H1 (cell line): ENCODE measurements around the gene RABL6. TPM values are rescaled to one million over a fixed set of nuclear protein-coding genes. Genes with fewer than 3 reads are reported as not detected.

Source experiments
- CTCF ChIA-PET: fragments of 300-600 bp; sonication (Branson Sonifier 250); formaldehyde crosslinking; loops from one replicate; lab custom pipeline; 2021; ENCODE audit not compliant: partially characterized antibody; lab: Charles Lee
- POLR2A ChIA-PET: fragments of 300-600 bp; sonication (Branson Sonifier 250); formaldehyde crosslinking; loops from one replicate; lab custom pipeline; 2021; ENCODE audit warnings: inconsistent platforms; ENCODE audit not compliant: partially characterized antibody; lab: Charles Lee
- DNase-seq, 2 experiments: peaks; one replicate each; pipeline versions ENCODE4 v3.0.0 to v3.0.0-alpha.2; 2010 to 2022; ENCODE audit warnings: low spot score in 2 of 2, low read depth in 1 of 2, mixed read lengths in 1 of 2
- FAIRE-seq: peaks from 2 replicates; lab custom pipeline; 2011; peaks lifted over from hg19 to GRCh38; lab: Jason Lieb, UNC
- H2AFZ ChIP-seq: 2 replicates; pipeline ENCODE4 v1.8.1; 2012; ENCODE audit warnings: low read length, inconsistent platforms
- H2AK5ac ChIP-seq: 2 replicates; pipeline ENCODE4 v1.6.1; 2013; ENCODE audit warnings: low read depth, low read length
- H2BK120ac ChIP-seq: replicated peaks from 2 replicates; pipeline ENCODE3; 2013; ENCODE audit warnings: low read depth, low read length, inconsistent platforms
- H2BK12ac ChIP-seq: 2 replicates; pipeline ENCODE4 v1.6.1; 2013; ENCODE audit warnings: low read depth, low read length
- H2BK15ac ChIP-seq: 2 replicates; pipeline ENCODE4 v1.6.1; 2013; ENCODE audit warnings: low read length
- H2BK20ac ChIP-seq: 2 replicates; pipeline ENCODE4 v1.6.1; 2013; ENCODE audit warnings: low read length
- H2BK5ac ChIP-seq: 2 replicates; pipeline ENCODE4 v1.6.1; 2013; ENCODE audit warnings: low read depth, low read length
- H3K14ac ChIP-seq: 2 replicates; pipeline ENCODE4 v1.6.1; 2013; ENCODE audit warnings: inconsistent platforms; ENCODE audit not compliant: insufficient read length
- H3K18ac ChIP-seq: 2 replicates; pipeline ENCODE4 v1.6.1; 2013; ENCODE audit warnings: low read length; ENCODE audit errors: extremely low read depth
- H3K23ac ChIP-seq: 2 replicates; pipeline ENCODE4 v1.6.1; 2013; ENCODE audit warnings: inconsistent platforms; ENCODE audit not compliant: insufficient read length
- H3K23me2 ChIP-seq: 2 replicates; pipeline ENCODE4 v1.6.1; 2013; ENCODE audit warnings: low read depth, low read length
- H3K27ac ChIP-seq: 2 replicates; pipeline ENCODE4 v1.6.1; 2011; ENCODE audit warnings: low read depth, low read length, inconsistent platforms
- H3K27me3 ChIP-seq, 4 experiments: replicated peaks in 1 of 4; 1 replicate in 1 of 4; 2 replicates in 3 of 4; pipeline versions ENCODE4 v1.6.1 to v1.8.1; 2011 to 2013; ENCODE audit warnings: low read length in 3 of 4, mild to moderate bottlenecking in 3 of 4, inconsistent platforms in 2 of 4, mixed read lengths in 2 of 4, moderate library complexity in 1 of 4; ENCODE audit not compliant: control insufficient read depth in 3 of 4, insufficient read depth in 3 of 4; ENCODE audit errors: extremely low read depth in 1 of 4
- H3K36me3 ChIP-seq, 4 experiments: 2 replicates each; pipeline versions ENCODE4 v1.6.1 to v1.8.1; 2011 to 2013; ENCODE audit warnings: mild to moderate bottlenecking in 4 of 4, low read length in 3 of 4, moderate library complexity in 2 of 4, control low read depth in 1 of 4, inconsistent platforms in 1 of 4; ENCODE audit not compliant: insufficient read depth in 4 of 4, control insufficient read depth in 2 of 4
- H3K4ac ChIP-seq: replicated peaks from 2 replicates; pipeline ENCODE3; 2013; ENCODE audit warnings: low read length, low read depth, mixed read lengths, inconsistent platforms; ENCODE audit not compliant: insufficient read length
- H3K4me1 ChIP-seq, 4 experiments: replicated peaks in 1 of 4; 1 replicate in 1 of 4; 2 replicates in 3 of 4; pipeline versions ENCODE4 v1.6.1 to v1.8.1; 2011 to 2013; ENCODE audit warnings: low read length in 3 of 4, inconsistent platforms in 2 of 4, mixed read lengths in 1 of 4; ENCODE audit not compliant: insufficient read depth in 4 of 4, control insufficient read depth in 3 of 4
- H3K4me2 ChIP-seq, 2 experiments: 2 replicates each; pipeline versions ENCODE4 v1.6.1 to v1.8.1; 2011 to 2013; ENCODE audit warnings: low read depth in 2 of 2, low read length in 2 of 2, control low read depth in 1 of 2, inconsistent platforms in 1 of 2, mild to moderate bottlenecking in 1 of 2; ENCODE audit not compliant: insufficient read depth in 1 of 2
- H3K4me3 ChIP-seq, 4 experiments: fragments of 200-600, 300-600 bp in 1 of 4; sonication (generic), shearing (Covaris generic), sonication (Bioruptor Twin) in 1 of 4; 2 replicates each; pipeline versions ENCODE4 v1.5.1 to v1.8.1; 2011 to 2016; ENCODE audit warnings: low read length in 4 of 4, low read depth in 3 of 4, control low read depth in 2 of 4, inconsistent platforms in 2 of 4, mild to moderate bottlenecking in 2 of 4, mixed read lengths in 1 of 4, moderate library complexity in 1 of 4; ENCODE audit not compliant: insufficient read depth in 2 of 4; ENCODE audit errors: extremely low read depth in 1 of 4
- H3K56ac ChIP-seq: replicated peaks from 2 replicates; pipeline ENCODE3; 2013; ENCODE audit warnings: low read depth, mild to moderate bottlenecking, mixed read lengths, low read length, inconsistent platforms; ENCODE audit not compliant: insufficient read length
- H3K79me1 ChIP-seq: 2 replicates; pipeline ENCODE4 v1.6.1; 2013; ENCODE audit warnings: low read depth, low read length, control low read depth
- H3K79me2 ChIP-seq, 2 experiments: 2 replicates each; pipeline versions ENCODE4 v1.6.1 to v1.8.1; 2012 to 2013; ENCODE audit warnings: low read length in 2 of 2, mild to moderate bottlenecking in 2 of 2, inconsistent platforms in 1 of 2; ENCODE audit not compliant: insufficient read depth in 2 of 2, control insufficient read depth in 1 of 2
- H3K9ac ChIP-seq, 4 experiments: replicated peaks in 1 of 4; 1 replicate in 1 of 4; 2 replicates in 3 of 4; pipeline versions ENCODE4 v1.6.1 to v1.8.1; 2011 to 2013; ENCODE audit warnings: low read depth in 3 of 4, low read length in 3 of 4, control low read depth in 2 of 4, mild to moderate bottlenecking in 2 of 4, moderate library complexity in 2 of 4, inconsistent platforms in 1 of 4; ENCODE audit errors: extremely low read depth in 1 of 4
- H3K9me3 ChIP-seq, 2 experiments: 2 replicates each; pipeline versions ENCODE4 v1.6.1 to v1.8.1; 2012 to 2013; ENCODE audit warnings: mild to moderate bottlenecking in 2 of 2, moderate library complexity in 2 of 2, control low read depth in 1 of 2, inconsistent platforms in 1 of 2, low read depth in 1 of 2, low read length in 1 of 2, mixed read lengths in 1 of 2; ENCODE audit not compliant: insufficient read depth in 2 of 2
- H4K20me1 ChIP-seq, 2 experiments: replicated peaks in 1 of 2; 2 replicates each; pipeline versions ENCODE3 to v1.8.1; 2011 to 2013; ENCODE audit warnings: inconsistent platforms in 2 of 2, low read length in 2 of 2, mild to moderate bottlenecking in 1 of 2; ENCODE audit not compliant: insufficient read depth in 2 of 2, control insufficient read depth in 1 of 2
- H4K5ac ChIP-seq: 2 replicates; pipeline ENCODE4 v1.6.1; 2013; ENCODE audit warnings: low read length, low read depth, mixed read lengths, inconsistent platforms; ENCODE audit not compliant: insufficient read length
- H4K8ac ChIP-seq: 2 replicates; pipeline ENCODE4 v1.8.0; 2013; ENCODE audit warnings: mild to moderate bottlenecking, moderate library complexity, low read length, inconsistent platforms; ENCODE audit not compliant: insufficient read depth; ENCODE audit errors: extremely low read depth
- H4K91ac ChIP-seq: replicated peaks from 2 replicates; pipeline ENCODE3; 2013; ENCODE audit warnings: low read length, mixed read lengths, inconsistent platforms; ENCODE audit not compliant: insufficient read length
- ATF3 ChIP-seq: IDR thresholded peaks from 2 replicates; pipeline ENCODE4 v1.6.1; 2011; ENCODE audit warnings: low read depth, mild to moderate bottlenecking, low read length; ENCODE audit not compliant: insufficient read depth
- CREB1 ChIP-seq: IDR thresholded peaks from 2 replicates; pipeline ENCODE4 v1.6.1; 2012; ENCODE audit warnings: inconsistent platforms
- MAX ChIP-seq: IDR thresholded peaks from 2 replicates; pipeline ENCODE4 v1.6.1; 2012; ENCODE audit warnings: inconsistent platforms
- PHF8 ChIP-seq: fragments of 200-600 bp; sonication (generic); conservative IDR thresholded peaks from 2 replicates; pipeline ENCODE4 v1.7.1; 2012; ENCODE audit warnings: low read depth, mild to moderate bottlenecking, inconsistent platforms, low read length, moderate library complexity
- SP2 ChIP-seq: IDR thresholded peaks from 2 replicates; pipeline ENCODE4 v1.6.1; 2012; ENCODE audit warnings: mild to moderate bottlenecking, low read length, inconsistent platforms
- TBP ChIP-seq: IDR thresholded peaks from 2 replicates; pipeline ENCODE4 v1.6.1; 2011; ENCODE audit warnings: low read depth, low read length, improper control_type of control experiment
- USF2 ChIP-seq: IDR thresholded peaks from 2 replicates; pipeline ENCODE4 v1.6.1; 2011; ENCODE audit warnings: low read length, improper control_type of control experiment
- WGBS, 2 experiments: shearing (Covaris generic) in 1 of 2; methylation state at CpG; one replicate each; pipeline versions ENCODE4 v1.1.6 to v1.1.7; 2013 to 2015; ENCODE audit warnings: low lambda C conversion rate in 2 of 2, mixed read lengths in 2 of 2, inconsistent platforms in 1 of 2, low coverage in 1 of 2, missing lambda C conversion rate in 1 of 2; ENCODE audit not compliant: insufficient replicate concordance in 2 of 2, insufficient coverage in 1 of 2, insufficient read length in 1 of 2; ENCODE audit errors: extremely low coverage in 1 of 2, missing lambda C conversion rate in 1 of 2; 5-methylcytosine and 5-hydroxymethylcytosine counted together
- polyA plus RNA-seq, 7 experiments: library from polyadenylated mRNA; depleted of rRNA in 3 of 7; stranded (reverse) in 5 of 7; unstranded in 2 of 7; fragments of >200 nt in 5 of 7; fragments of 200-250 nt in 2 of 7; gene quantifications; 1 replicate in 5 of 7; 2 replicates in 1 of 7; 4 replicates in 1 of 7; pipeline versions ENCODE4 v1.2.1 to v1.2.3, GENCODE V29; 2011 to 2013; ENCODE audit warnings: missing spikeins in 2 of 7, mixed read lengths in 2 of 7
- total RNA-seq: library from RNA; stranded (reverse); fragmentation: NEBNext Ultra II Directional; extraction: Animal tissue kit (Norgen Biotek cat#: 25700); gene quantifications from 2 replicates; pipeline ENCODE4 v1.2.1, GENCODE V29; 2021

RABL6 gene
- total and polyA plus RNA-seq, 2 of the 8 experiments (the other 6 are each of a cell fraction or from before 2014, with no cell fraction given), result 70.1 to 130 TPM

GRCh38 chr9:136880651-136881050 lies 72.9 kb downstream of the RABL6 start:
- DNase-seq (no peak), FAIRE-seq (no peak)
- Histone ChIP-seq H3K4me1 (no peaks in the 10 kb centered on the region; a peak in 2 of 7 replicates), H3K27me3 (no peaks in the 10 kb centered on the region), H3K9me3 (peaks cover 0 to 3% of the 10 kb centered on the region in 2 experiments; a peak in 1 of 4 replicates), H2BK120ac (no peak overlapping the region), H3K56ac (no peak overlapping the region), H3K9ac (no peak overlapping the region), H2BK5ac (no peak overlapping the region), H3K79me1 (no peaks in the 10 kb centered on the region), H3K4me3 (no peak overlapping the region), H3K4me2 (no peak overlapping the region), H2BK12ac (no peak overlapping the region), H2BK15ac (no peak overlapping the region), H4K8ac (no peak overlapping the region), H3K14ac (no peak overlapping the region), H2BK20ac (no peak overlapping the region), H4K91ac (no peak overlapping the region), H3K27ac (no peak overlapping the region), H3K79me2 (no peaks in the 10 kb centered on the region), H3K23ac (no peak overlapping the region), H4K5ac (no peak overlapping the region), H4K20me1 (peaks cover 0 to 1% of the 10 kb centered on the region in 2 experiments), H3K18ac (no peak overlapping the region), H3K4ac (no peak overlapping the region), H3K23me2 (no peaks in the 10 kb centered on the region; the same call in 1 of the 2 replicates), H3K36me3 (no peaks in the 10 kb centered on the region), H2AFZ (no peak overlapping the region), H2AK5ac (no peak overlapping the region)
- ChIA-PET POLR2A (interaction anchor here (1.5 to 2.6 kb wide), 5 partner anchors 8 to 80 kb away, joined by 3 to 16 read pairs (median 5); partner anchors contain the start of gene EDF1), CTCF (interaction anchor here (1.1 to 1.8 kb wide), 2 partner anchors 8 to 38 kb away, joined by 3 to 6 read pairs; partner anchors contain the start of gene AJM1)
- WGBS, 2 experiments, result 76% methylated on average over 11 of the region's 11 CpGs; no CpG with 5 or more reads in 1 of the 2 experiments
- TF ChIP-seq ATF3 (no peak), MAX (no peak), CREB1 (no peak), PHF8 (no peak), USF2 (no peak), SP2 (no peak), TBP (no peak)
